ENCODE results near the gene SPIN2B. TPM values are rescaled to one million over a fixed set of nuclear protein-coding genes. Genes with fewer than 3 reads are reported as not detected.

The SPIN2B gene
- 1 to 10 TPM; 5.2 to 6.0 TPM for total RNA-seq

GRCh38 chrX:57121162-57121755, at the start of gene SPIN2B:
Gene SPIN2B (minus strand): TSS chrX:57121548.

DNA sequence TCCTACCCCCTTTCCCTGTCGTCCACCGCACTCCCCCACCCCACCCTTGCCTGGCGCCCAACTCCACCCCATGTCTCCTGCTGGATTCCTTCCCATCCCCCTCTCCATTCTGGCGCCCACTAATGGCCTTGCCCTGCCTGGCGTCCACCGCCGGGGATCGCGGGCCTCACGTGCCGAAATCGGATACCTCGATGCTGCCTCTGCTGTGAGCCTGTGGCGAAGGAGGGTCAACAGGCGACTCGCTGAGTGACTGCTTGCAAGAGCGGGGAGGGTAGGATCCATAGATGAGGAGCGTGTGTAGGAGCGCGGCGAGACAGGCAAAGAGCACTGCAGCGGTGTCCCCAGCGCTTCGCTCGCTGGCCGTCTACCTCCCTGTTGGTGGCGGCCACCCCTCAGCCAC, 15.7 kb upstream of the SPIN2B start, which contains the start of gene SPIN2A:
SPIN2A (minus strand) TSS at position 325 of the 400 bp plus-strand sequence. CDS start 800 bp downstream, outside the sequence.

Other genes with a start within 250 kb of the SPIN2B start
- 1 to 10 TPM; 4.8 to 5.0 TPM for gene SPIN3, start 126.0 kb downstream of the SPIN2B start, total RNA-seq
- gene SPIN2A, start 15.8 kb upstream of the SPIN2B start, total RNA-seq = under 1 TPM; 0.33 to 0.34 TPM
- not detected for gene FAAH2, start 165.2 kb upstream of the SPIN2B start, total RNA-seq

All from melanocyte of skin (primary cell).